Activated CD4-positive, alpha-beta memory T cell treated with anti-CD3 and anti-CD28 coated beads, Interleukin-2, amount 10 ng/mL, durations not matched to agents 7 days and 5 days (primary cell): ENCODE data around the gene OR6S1. TPM values are rescaled to one million over a fixed set of nuclear protein-coding genes. Genes with fewer than 3 reads are reported as not detected.
"Not testable (repeated sequence)": the region's sequence is repeated elsewhere in the genome, so short reads cannot be mapped to it uniquely, and the experiment has no call there.

Experiments
- CTCF ChIA-PET: fragments of 350-600 bp; sonication (Branson Sonifier 250); formaldehyde crosslinking; loops from one replicate; lab custom pipeline; 2021; ENCODE audit warnings: antibody characterized with exemption, inconsistent platforms; lab: Charles Lee
- POLR2A ChIA-PET: fragments of 350-600 bp; sonication (Branson Sonifier 250); formaldehyde crosslinking; loops from one replicate; lab custom pipeline; 2021; ENCODE audit warnings: antibody characterized with exemption; lab: Charles Lee
- DNase-seq: peaks from one replicate; pipeline ENCODE4 v3.0.0-alpha.2; 2020
- H3K27ac Mint-ChIP-seq: one replicate; pipeline ENCODE4 v1.8.0; 2021; ENCODE audit warnings: mild to moderate bottlenecking, mixed read lengths
- H3K27me3 Mint-ChIP-seq: one replicate; pipeline ENCODE4 v1.8.0; 2021; ENCODE audit warnings: mixed read lengths
- H3K36me3 Mint-ChIP-seq: one replicate; pipeline ENCODE4 v1.8.0; 2021; ENCODE audit warnings: low read depth, mixed read lengths
- H3K4me1 Mint-ChIP-seq: one replicate; pipeline ENCODE4 v1.8.0; 2021; ENCODE audit warnings: mixed read lengths
- H3K4me3 Mint-ChIP-seq: one replicate; pipeline ENCODE4 v1.8.0; 2021; ENCODE audit warnings: mild to moderate bottlenecking, mixed read lengths
- H3K9me3 Mint-ChIP-seq: one replicate; pipeline ENCODE4 v1.8.0; 2021; ENCODE audit warnings: mixed read lengths
- total RNA-seq, 2 experiments: library from RNA; stranded (reverse); gene quantifications; one replicate each; pipeline ENCODE4 v1.2.3, GENCODE V29; 2021

Gene OR6S1
- total RNA-seq, 2 experiments from 2014 or later: not detected

DNA sequence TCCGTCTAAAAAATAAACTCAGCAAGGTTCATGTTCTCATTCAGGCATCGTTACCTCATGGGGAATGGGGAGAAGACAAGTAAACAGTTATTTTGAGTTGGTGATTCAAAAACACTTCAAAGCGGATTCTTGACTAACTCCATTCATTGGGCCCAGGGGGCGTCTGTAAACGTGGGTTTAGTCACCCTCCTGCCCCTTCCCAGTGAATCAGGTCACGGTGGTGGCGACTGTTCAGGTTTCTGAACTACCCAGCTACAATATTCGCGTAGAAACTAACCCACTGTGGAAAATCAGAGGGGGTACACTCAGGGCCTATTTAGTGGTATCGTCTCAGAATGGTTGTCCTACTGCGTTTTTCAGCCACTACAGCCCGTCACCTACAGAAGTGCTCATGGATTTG is 15.2 kb downstream of the OR6S1 start:
- H3K27me3 Mint-ChIP-seq: peaks cover 74% of the 10 kb centered on the region
- no peak overlapping the region for H3K4me3 Mint-ChIP-seq
- ChIA-PET CTCF (no interaction called here), POLR2A (interaction anchor here (0.9 kb wide), 1 partner anchor 55 kb away, joined by 3 read pairs; no protein-coding TSS in a partner anchor)
- peaks cover 64% of the 10 kb centered on the region for H3K4me1 Mint-ChIP-seq
- no peak for DNase-seq
- H3K9me3 Mint-ChIP-seq: peaks cover 6% of the 10 kb centered on the region
- H3K27ac Mint-ChIP-seq: no peak overlapping the region
- peaks cover 4% of the 10 kb centered on the region for H3K36me3 Mint-ChIP-seq

DNA sequence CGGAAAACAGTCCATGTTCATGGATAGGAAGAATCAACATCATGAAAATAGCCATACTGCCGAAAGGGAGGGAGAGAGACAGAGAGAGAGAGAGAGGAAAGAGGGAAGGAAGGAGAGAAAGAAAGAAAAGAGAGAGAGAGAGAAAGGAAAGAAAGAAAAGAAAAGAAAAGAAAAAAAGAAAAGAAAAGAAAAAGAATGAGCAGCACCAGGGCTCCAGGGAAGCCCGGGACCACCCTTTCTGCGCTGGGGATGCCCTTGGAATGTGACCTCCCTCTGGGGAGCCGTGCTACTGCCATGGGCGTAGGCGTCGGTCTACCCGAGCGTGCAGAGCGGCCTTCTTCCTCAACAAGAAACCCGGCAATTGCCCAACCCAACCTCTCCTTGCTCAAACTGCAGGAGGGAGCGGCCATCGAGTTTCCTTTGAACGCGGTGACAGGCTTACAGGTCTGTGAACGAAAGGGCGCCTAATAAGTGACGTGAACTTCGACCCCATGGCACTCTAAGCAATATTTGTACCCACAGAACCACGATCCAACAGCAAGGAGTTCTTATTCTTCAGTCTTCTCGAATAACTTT is 16.9 kb downstream of the OR6S1 start:
- Mint-ChIP-seq H3K4me1 (peaks cover 55% of the 10 kb centered on the region), H3K27ac (peak overlapping the region; percentile 61), H3K27me3 (peaks cover 61% of the 10 kb centered on the region), H3K4me3 (peak overlapping the region; percentile 66), H3K36me3 (peaks cover 4% of the 10 kb centered on the region), H3K9me3 (peaks cover 6% of the 10 kb centered on the region)
- POLR2A ChIA-PET: interaction anchor here (1.0 kb wide), 1 partner anchor 56 kb away, joined by 3 read pairs; no protein-coding TSS in a partner anchor
- CTCF ChIA-PET: no interaction called here
- peak; percentile 63 for DNase-seq

DNA sequence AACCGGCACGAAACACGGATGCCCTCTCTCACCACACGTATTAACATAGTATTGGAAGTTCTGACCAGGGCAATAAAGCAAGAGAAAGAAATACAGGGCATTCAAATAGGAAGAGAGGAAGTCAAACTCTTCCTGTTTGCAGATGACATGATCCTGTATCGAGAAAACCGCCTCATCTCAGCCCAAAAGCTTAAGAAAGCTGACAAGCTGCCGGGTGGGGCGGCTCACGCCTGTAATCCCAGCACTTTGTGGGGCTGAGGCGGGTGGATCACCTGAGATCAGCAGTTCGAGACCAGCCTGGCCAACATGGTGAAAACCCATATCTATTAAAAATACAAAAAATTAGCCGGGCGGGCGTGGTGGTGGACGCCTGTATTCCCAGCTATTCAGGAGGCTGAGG is 17.7 kb downstream of the OR6S1 start:
- Mint-ChIP-seq H3K27ac (no peak overlapping the region), H3K9me3 (peaks cover 6% of the 10 kb centered on the region), H3K4me3 (peak overlapping the region; percentile 66), H3K4me1 (peaks cover 55% of the 10 kb centered on the region), H3K27me3 (peaks cover 54% of the 10 kb centered on the region), H3K36me3 (peaks cover 4% of the 10 kb centered on the region)
- ChIA-PET CTCF (interaction anchor here (1.4 kb wide), 1 partner anchor 68 kb away, joined by 5 read pairs; no protein-coding TSS in a partner anchor), POLR2A (interaction anchor here (1.0 to 2.6 kb wide), 4 partner anchors 11 to 68 kb away, joined by 3 to 12 read pairs (median 4); no protein-coding TSS in a partner anchor)
- no peak for DNase-seq

DNA sequence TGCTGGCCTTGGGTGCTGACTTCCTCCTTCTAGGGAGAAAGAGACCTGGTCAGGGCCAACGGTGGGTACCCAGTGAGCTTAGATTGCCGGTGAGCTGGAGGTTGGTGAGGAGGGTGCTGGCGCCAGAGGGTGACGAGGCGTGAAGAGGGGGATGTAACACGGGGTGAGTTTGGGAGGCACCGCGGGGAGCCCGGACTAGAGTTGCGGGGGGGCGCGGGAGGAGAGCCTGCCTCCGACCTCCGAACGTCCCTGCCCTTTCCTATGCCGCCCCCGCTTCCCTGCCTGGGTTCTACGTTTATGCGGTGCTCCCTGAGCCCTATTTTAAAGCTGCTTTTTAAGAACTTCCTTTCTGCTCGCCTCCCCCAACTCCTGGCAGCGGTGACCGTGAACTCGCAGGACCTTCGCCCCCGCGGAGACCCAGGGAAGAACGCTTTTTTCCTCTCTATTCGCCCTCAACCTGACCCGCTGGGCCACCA is 18.6 kb downstream of the OR6S1 start:
- ChIA-PET POLR2A (interaction anchor here (1.0 to 2.6 kb wide), 5 partner anchors 10 to 69 kb away, joined by 3 to 12 read pairs (median 3); no protein-coding TSS in a partner anchor), CTCF (interaction anchor here (1.0 to 1.7 kb wide), 5 partner anchors 8 to 167 kb away, joined by 3 to 7 read pairs (median 5); partner anchors contain the start of gene APEX1)
- Mint-ChIP-seq H3K36me3 (peaks cover 4% of the 10 kb centered on the region), H3K27me3 (peaks cover 46% of the 10 kb centered on the region), H3K27ac (no peak overlapping the region), H3K4me3 (peak overlapping the region; percentile 33), H3K4me1 (peaks cover 53% of the 10 kb centered on the region), H3K9me3 (peaks cover 6% of the 10 kb centered on the region)
- DNase-seq: no peak

DNA sequence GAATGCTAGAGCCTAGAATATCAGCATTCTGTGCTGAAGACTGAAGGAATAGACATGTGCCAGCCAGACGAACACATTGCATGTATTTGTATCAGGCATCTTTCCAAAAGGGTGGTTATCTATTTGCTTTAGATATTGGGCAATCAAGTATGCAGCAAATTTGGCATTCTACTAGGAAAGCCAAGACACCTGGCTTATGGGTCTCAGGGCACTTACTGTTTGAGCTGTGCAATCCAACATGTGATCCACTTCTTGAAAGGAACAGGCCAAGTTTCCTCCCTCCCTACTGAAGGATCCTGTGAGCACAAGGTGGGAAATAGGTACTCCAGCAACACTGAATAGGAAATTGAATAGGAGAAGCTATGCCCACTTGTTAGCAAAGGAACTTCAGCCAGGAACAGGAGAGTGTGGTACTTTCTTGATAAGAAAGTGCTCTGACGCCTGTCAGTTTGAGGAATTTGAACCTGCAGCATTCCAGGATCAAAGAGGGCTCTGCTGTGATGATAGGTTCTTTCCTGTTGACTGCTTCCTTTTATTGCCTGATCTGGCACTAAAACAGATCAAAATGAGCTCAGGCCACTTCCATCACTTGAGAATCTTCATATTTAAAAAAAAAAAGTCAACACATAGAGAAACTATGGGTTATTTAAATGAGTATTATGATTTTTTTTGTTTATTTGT is 20.6 kb downstream of the OR6S1 start:
- ChIA-PET CTCF (interaction anchor here (0.9 to 1.7 kb wide), 3 partner anchors 8 to 225 kb away, joined by 3 to 7 read pairs (median 4); no protein-coding TSS in a partner anchor), POLR2A (interaction anchor here (1.8 kb wide), 1 partner anchor 60 kb away, joined by 4 read pairs; no protein-coding TSS in a partner anchor)
- Mint-ChIP-seq H3K36me3 (peaks cover 4% of the 10 kb centered on the region), H3K4me1 (peaks cover 47% of the 10 kb centered on the region), H3K27ac (no peak overlapping the region), H3K9me3 (peaks cover 6% of the 10 kb centered on the region), H3K4me3 (no peak overlapping the region), H3K27me3 (peaks cover 29% of the 10 kb centered on the region)
- no peak for DNase-seq

DNA sequence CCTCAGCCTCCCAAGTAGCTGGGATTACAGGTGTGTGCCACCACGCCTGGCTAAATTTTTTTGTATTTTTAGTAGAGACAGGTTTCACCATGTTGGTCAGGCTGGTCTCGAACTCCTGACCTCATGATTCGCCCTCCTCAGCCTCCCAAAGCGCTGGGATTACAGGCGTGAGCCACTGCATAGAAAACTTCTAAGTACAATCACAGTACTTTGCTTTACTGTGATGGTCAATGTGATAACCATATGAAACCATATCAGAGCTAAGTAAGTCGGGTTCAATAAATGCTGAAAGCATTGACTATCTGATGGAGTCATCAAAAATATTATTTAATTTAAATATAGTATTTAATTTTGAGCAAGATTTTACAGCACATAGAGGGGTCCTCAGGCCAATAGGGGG is 21.8 kb downstream of the OR6S1 start:
- H3K27ac Mint-ChIP-seq, DNase-seq, H3K9me3 Mint-ChIP-seq, POLR2A ChIA-PET, H3K4me3 Mint-ChIP-seq, H3K36me3 Mint-ChIP-seq: not testable (repeated sequence)
- Mint-ChIP-seq H3K4me1 (peaks cover 38% of the 10 kb centered on the region), H3K27me3 (peaks cover 18% of the 10 kb centered on the region)
- CTCF ChIA-PET: interaction anchor here (0.6 kb wide), 1 partner anchor 236 kb away, joined by 5 read pairs; no protein-coding TSS in a partner anchor

DNA sequence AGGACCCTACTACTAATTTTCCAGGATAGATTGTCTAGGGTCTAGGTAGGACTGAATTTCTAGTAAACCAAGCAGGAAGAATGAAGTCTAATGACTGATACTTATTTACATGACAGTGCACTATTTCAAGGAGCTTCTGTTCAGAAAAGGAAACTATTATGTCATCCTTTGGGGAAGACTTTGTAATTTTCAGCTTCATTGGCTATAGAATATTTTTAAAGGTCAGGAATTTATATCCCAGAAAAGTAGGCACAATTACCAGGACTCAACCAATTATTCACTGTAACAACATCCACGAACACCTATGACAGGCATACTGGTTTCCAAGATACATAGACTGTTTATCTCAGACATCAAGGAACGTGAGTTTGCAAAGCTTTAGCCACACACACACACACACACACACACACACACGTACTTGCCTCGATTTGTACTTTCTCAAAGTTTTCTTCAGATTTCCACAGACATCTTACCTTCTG is 23.2 kb downstream of the OR6S1 start:
- H3K27ac Mint-ChIP-seq: no peak overlapping the region
- ChIA-PET CTCF (interaction anchor here (0.7 kb wide), 1 partner anchor 13 kb away, joined by 3 read pairs; no protein-coding TSS in a partner anchor), POLR2A (interaction anchor here (0.8 to 1.0 kb wide), 2 partner anchors 63 to 275 kb away, joined by 3 to 4 read pairs; partner anchors contain the start of gene PARP2)
- H3K27me3 Mint-ChIP-seq: peaks cover 10% of the 10 kb centered on the region
- peaks cover 6% of the 10 kb centered on the region for H3K9me3 Mint-ChIP-seq
- no peaks in the 10 kb centered on the region for H3K36me3 Mint-ChIP-seq
- no peak for DNase-seq
- H3K4me3 Mint-ChIP-seq: no peak overlapping the region
- peaks cover 29% of the 10 kb centered on the region for H3K4me1 Mint-ChIP-seq

DNA sequence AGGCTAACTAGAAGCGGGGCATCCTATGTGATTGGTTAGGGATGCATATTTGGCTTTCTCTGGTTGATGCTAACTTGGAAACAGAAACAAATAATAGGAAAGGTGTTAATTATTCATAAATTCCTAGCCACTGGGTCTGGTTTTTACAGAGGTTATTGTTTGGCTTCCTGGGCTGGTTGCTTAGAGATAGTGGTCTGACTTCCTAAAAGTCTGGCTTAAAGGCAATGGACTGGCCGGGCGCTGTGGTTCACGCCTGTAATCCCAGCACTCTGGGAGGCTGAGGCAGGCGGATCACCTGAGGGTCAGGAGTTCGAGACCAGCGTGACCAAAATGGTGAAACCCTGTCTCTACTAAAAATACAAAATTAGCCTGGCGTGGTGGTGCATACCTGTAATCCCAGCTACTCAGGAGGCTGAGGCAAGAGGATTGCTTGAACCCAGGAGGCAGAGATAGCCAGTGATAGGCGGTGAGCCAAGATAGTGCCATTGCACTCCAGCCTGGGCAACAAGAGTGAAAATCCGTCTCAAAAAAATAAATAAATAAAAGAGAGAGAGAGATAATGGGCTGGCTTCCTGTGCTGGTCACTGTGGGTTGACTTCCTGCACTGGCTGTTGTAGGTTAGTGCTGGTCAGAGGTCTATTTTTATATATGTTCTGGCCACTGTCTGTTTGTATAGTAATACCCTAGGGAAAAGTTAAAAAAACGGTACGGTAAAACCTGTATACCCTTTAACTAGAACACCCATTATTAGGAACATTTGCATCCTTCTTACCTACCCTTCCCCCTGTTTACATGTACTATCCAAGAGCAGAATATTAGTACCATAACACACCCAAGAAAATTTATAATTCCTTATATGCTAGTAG is 24.1 kb downstream of the OR6S1 start:
- POLR2A ChIA-PET: interaction anchor here (0.8 to 1.0 kb wide), 2 partner anchors 64 to 274 kb away, joined by 3 to 4 read pairs; partner anchors contain the start of gene PARP2
- CTCF ChIA-PET: no interaction called here
- DNase-seq: no peak
- H3K27me3 Mint-ChIP-seq: peaks cover 8% of the 10 kb centered on the region
- H3K4me3 Mint-ChIP-seq: no peak overlapping the region
- peaks cover 6% of the 10 kb centered on the region for H3K9me3 Mint-ChIP-seq
- H3K27ac Mint-ChIP-seq: no peak overlapping the region
- no peaks in the 10 kb centered on the region for H3K36me3 Mint-ChIP-seq
- H3K4me1 Mint-ChIP-seq: peaks cover 20% of the 10 kb centered on the region

DNA sequence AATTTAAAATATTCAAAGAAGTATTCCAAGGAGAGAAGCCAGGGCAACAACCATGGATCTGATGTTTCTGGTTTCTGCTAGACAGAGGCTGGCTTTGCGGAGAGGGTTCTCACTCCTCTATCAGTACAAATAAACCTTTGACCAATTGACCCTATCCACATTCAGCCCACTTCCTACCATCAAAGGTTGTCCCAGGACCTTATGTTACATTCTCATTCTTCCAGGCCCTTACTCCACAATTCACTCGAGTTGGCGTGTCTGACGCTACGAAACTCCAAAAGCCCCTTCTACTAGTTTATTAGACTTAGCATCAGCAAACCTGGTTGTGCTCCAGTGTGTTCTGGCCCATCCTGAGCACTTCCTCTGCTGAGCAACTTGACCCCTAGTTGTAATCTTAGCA is 25.5 kb downstream of the OR6S1 start:
- Mint-ChIP-seq H3K27me3 (peaks cover 4% of the 10 kb centered on the region), H3K4me3 (no peak overlapping the region), H3K27ac (no peak overlapping the region), H3K36me3 (no peaks in the 10 kb centered on the region), H3K9me3 (no peaks in the 10 kb centered on the region), H3K4me1 (peaks cover 20% of the 10 kb centered on the region)
- DNase-seq: no peak
- ChIA-PET CTCF (interaction anchor here (0.9 kb wide), 1 partner anchor 75 kb away, joined by 3 read pairs; no protein-coding TSS in a partner anchor), POLR2A (no interaction called here)

DNA sequence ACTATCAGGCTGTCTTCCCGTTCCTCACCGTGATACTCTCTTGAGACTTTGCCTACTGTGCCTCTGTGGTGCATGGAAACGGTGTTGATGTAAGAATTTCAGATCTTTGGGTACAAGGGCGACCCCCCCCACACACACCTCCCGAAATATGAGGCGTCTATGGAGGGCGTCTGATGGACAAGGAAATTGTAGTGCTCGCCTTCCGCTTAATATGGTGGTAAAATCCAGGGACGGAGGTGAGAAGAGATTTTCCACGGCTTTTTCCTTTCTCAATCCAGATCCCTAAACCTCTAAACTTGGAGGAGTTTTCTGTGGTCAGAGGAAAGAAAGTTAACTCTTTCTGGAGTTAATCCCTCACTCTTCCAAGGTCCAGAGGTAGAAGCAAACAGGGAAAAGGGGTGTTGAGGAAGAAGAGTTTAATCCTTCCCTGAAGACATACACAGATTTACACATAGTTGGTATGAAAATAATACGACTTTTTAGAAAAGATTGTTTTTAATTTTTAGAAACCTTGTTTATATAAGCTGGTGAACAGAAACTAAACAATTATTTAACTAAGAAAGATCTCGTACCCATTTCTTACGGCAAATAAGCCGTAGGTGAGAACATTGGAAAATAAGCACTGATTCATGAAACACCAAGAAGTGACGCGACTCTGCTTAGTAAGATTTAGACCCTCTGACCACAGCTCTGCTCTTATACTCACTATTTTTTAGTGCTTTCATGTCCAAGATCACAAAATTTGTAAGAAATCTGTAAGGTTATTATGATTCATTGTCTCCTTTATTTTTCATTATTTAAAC is 27.3 kb downstream of the OR6S1 start:
- Mint-ChIP-seq H3K27me3 (peaks cover 4% of the 10 kb centered on the region), H3K9me3 (no peaks in the 10 kb centered on the region), H3K27ac (no peak overlapping the region), H3K4me1 (peaks cover 20% of the 10 kb centered on the region), H3K36me3 (no peaks in the 10 kb centered on the region), H3K4me3 (no peak overlapping the region)
- POLR2A ChIA-PET: interaction anchor here (1.0 to 3.5 kb wide), 10 partner anchors 9 to 272 kb away, joined by 3 to 17 read pairs (median 9); partner anchors contain the start of genes APEX1, OSGEP, PARP2 and PIP4P1
- DNase-seq: no peak
- CTCF ChIA-PET: interaction anchor here (0.8 to 2.9 kb wide), 16 partner anchors 8 to 286 kb away, joined by 3 to 20 read pairs (median 5); partner anchors contain the start of genes PARP2, PNP and RNASE4
